IMR-90 (cell line): ENCODE data around the gene NOS2. TPM values are rescaled to one million over a fixed set of nuclear protein-coding genes. Genes with fewer than 3 reads are reported as not detected.

ENCODE experiments used
- ATAC-seq: fragments of 200-7000 bp; cut with Tn5 transposase; 2 replicates; pipeline ENCODE4 v1.9.1; 2020; ENCODE audit warnings: low read depth, mild to moderate bottlenecking, moderate library complexity
- BruUV-seq: library from RNA; stranded (reverse); fragments of 400-500 nt; replicated peaks from 2 replicates; lab custom pipeline; 2021; lab: Mats Ljungman, UMichigan
- CTCF ChIA-PET: fragments of 300-600 bp; formaldehyde crosslinking; extraction: SDS; loops from one replicate; lab custom pipeline; 2021; ENCODE audit warnings: antibody characterized with exemption; lab: Yijun Ruan, JAX
- POLR2A ChIA-PET: fragments of 300-600 bp; sonication (Branson Sonifier 250); formaldehyde crosslinking; loops from one replicate; lab custom pipeline; 2022; ENCODE audit warnings: antibody characterized with exemption; ENCODE audit not compliant: unreplicated experiment; lab: Charles Lee
- DNase-seq: peaks from one replicate; pipeline ENCODE4 v3.0.0; 2013
- H2AFZ ChIP-seq: replicated peaks from 2 replicates; pipeline ENCODE3; 2013; ENCODE audit warnings: low read length, mild to moderate bottlenecking; ENCODE audit not compliant: poor library complexity
- H2AK5ac ChIP-seq: 2 replicates; pipeline ENCODE4 v1.6.1; 2013; ENCODE audit warnings: low read depth, low read length, inconsistent platforms
- H2AK9ac ChIP-seq: replicated peaks from 2 replicates; pipeline ENCODE3; 2013; ENCODE audit warnings: mild to moderate bottlenecking, low read depth, low read length, moderate library complexity; ENCODE audit not compliant: poor library complexity
- H2BK120ac ChIP-seq: 2 replicates; pipeline ENCODE4 v1.6.1; 2013; ENCODE audit warnings: low read depth, low read length, inconsistent platforms
- H2BK15ac ChIP-seq: 3 replicates; pipeline ENCODE4 v1.6.1; 2013; ENCODE audit warnings: low read depth, low read length, inconsistent platforms
- H2BK20ac ChIP-seq: 2 replicates; pipeline ENCODE4 v1.6.1; 2013; ENCODE audit warnings: low read depth, mild to moderate bottlenecking, inconsistent platforms, low read length, moderate library complexity
- H2BK5ac ChIP-seq: 2 replicates; pipeline ENCODE4 v1.6.1; 2013; ENCODE audit warnings: mild to moderate bottlenecking, low read depth, low read length, inconsistent platforms; ENCODE audit not compliant: poor library complexity, severe bottlenecking
- H3K14ac ChIP-seq: replicated peaks from 2 replicates; pipeline ENCODE4 v1.6.1; 2013; ENCODE audit warnings: low read depth, low read length, inconsistent platforms
- H3K18ac ChIP-seq: 2 replicates; pipeline ENCODE4 v1.6.1; 2013; ENCODE audit warnings: low read depth, low read length, control low read depth
- H3K23ac ChIP-seq: 2 replicates; pipeline ENCODE4 v1.6.1; 2013; ENCODE audit warnings: low read depth, low read length, inconsistent platforms
- H3K27ac ChIP-seq: 2 replicates; pipeline ENCODE4 v1.5.1; 2013; ENCODE audit warnings: mild to moderate bottlenecking, control low read depth, low read length; ENCODE audit not compliant: insufficient read depth
- H3K27me3 ChIP-seq: 2 replicates; pipeline ENCODE4 v1.6.1; 2013; ENCODE audit warnings: low read length; ENCODE audit not compliant: control insufficient read depth, insufficient read depth
- H3K36me3 ChIP-seq: 2 replicates; pipeline ENCODE4 v1.6.1; 2013; ENCODE audit warnings: low read length, mixed read lengths; ENCODE audit not compliant: control insufficient read depth, insufficient read depth
- H3K4ac ChIP-seq: 2 replicates; pipeline ENCODE4 v1.6.1; 2013; ENCODE audit warnings: low read depth, low read length, inconsistent platforms
- H3K4me1 ChIP-seq: 2 replicates; pipeline ENCODE4 v1.6.1; 2013; ENCODE audit warnings: low read length, mixed read lengths; ENCODE audit not compliant: control insufficient read depth, insufficient read depth
- H3K4me2 ChIP-seq: 2 replicates; pipeline ENCODE4 v1.6.1; 2013; ENCODE audit warnings: low read depth, mild to moderate bottlenecking, control low read depth, low read length, moderate library complexity
- H3K4me3 ChIP-seq: 2 replicates; pipeline ENCODE4 v1.5.1; 2013; ENCODE audit warnings: low read depth, mild to moderate bottlenecking, control low read depth, low read length, moderate library complexity; ENCODE audit not compliant: insufficient read depth
- H3K56ac ChIP-seq: 2 replicates; pipeline ENCODE4 v1.6.1; 2013; ENCODE audit warnings: low read length, inconsistent platforms; ENCODE audit not compliant: insufficient read depth; ENCODE audit errors: extremely low read depth
- H3K79me1 ChIP-seq, 2 experiments: 2 replicates each; pipeline ENCODE4 v1.6.1; 2013; ENCODE audit warnings: low read length in 2 of 2, inconsistent platforms in 1 of 2, low read depth in 1 of 2
- H3K9ac ChIP-seq: 2 replicates; pipeline ENCODE4 v1.6.1; 2013; ENCODE audit warnings: low read depth, low read length, control low read depth
- H3K9me1 ChIP-seq: 2 replicates; pipeline ENCODE4 v1.6.1; 2013; ENCODE audit warnings: low read length, inconsistent platforms; ENCODE audit not compliant: insufficient read depth
- H3K9me3 ChIP-seq: 2 replicates; pipeline ENCODE4 v1.6.1; 2013; ENCODE audit warnings: low read length; ENCODE audit not compliant: control insufficient read depth, insufficient read depth
- H4K20me1 ChIP-seq: 2 replicates; pipeline ENCODE4 v1.6.1; 2013; ENCODE audit warnings: low read length, inconsistent platforms; ENCODE audit not compliant: insufficient read depth
- H4K5ac ChIP-seq: 2 replicates; pipeline ENCODE4 v1.6.1; 2013; ENCODE audit warnings: mild to moderate bottlenecking, low read depth, low read length, control low read depth
- H4K8ac ChIP-seq, 2 experiments: 2 replicates each; pipeline ENCODE4 v1.6.1; 2013; ENCODE audit warnings: low read depth in 2 of 2, low read length in 2 of 2, control low read depth in 1 of 2, inconsistent platforms in 1 of 2
- H4K91ac ChIP-seq: 2 replicates; pipeline ENCODE4 v1.6.1; 2013; ENCODE audit warnings: low read depth, low read length, inconsistent platforms; ENCODE audit not compliant: insufficient read depth
- BHLHE40 ChIP-seq: fragments of 150-350 bp; IDR thresholded peaks from 2 replicates; pipeline ENCODE4 v1.6.1; 2016; ENCODE audit warnings: mild to moderate bottlenecking, low read depth, low read length
- CEBPB ChIP-seq: IDR thresholded peaks from 2 replicates; pipeline ENCODE4 v1.6.1; 2012; ENCODE audit warnings: low read depth, low read length, improper control_type of control experiment
- CHD1 ChIP-seq: IDR thresholded peaks from 2 replicates; pipeline ENCODE4 v1.6.1; 2012; ENCODE audit warnings: low read depth, low read length, improper control_type of control experiment
- CTCF ChIP-seq: conservative IDR thresholded peaks from 2 replicates; pipeline ENCODE4 v1.5.1; 2012; ENCODE audit warnings: mild to moderate bottlenecking, low read depth, low read length, improper control_type of control experiment
- FOS ChIP-seq: fragments of 150-350 bp; IDR thresholded peaks from 2 replicates; pipeline ENCODE4 v1.6.1; 2016; ENCODE audit warnings: low read depth, low read length
- MAFK ChIP-seq: IDR thresholded peaks from 2 replicates; pipeline ENCODE4 v1.6.1; 2012; ENCODE audit warnings: low read depth, low read length, improper control_type of control experiment
- MAZ ChIP-seq: IDR thresholded peaks from 2 replicates; pipeline ENCODE4 v1.6.1; 2012; ENCODE audit warnings: low read depth, mild to moderate bottlenecking, low read length, improper control_type of control experiment, moderate library complexity, borderline replicate concordance
- MXI1 ChIP-seq: IDR thresholded peaks from 2 replicates; pipeline ENCODE4 v1.6.1; 2012; ENCODE audit warnings: low read depth, mild to moderate bottlenecking, low read length, moderate library complexity, borderline replicate concordance
- NFE2L2 ChIP-seq: fragments of 150-350 bp; IDR thresholded peaks from 2 replicates; pipeline ENCODE4 v1.6.1; 2016; ENCODE audit warnings: low read depth, mild to moderate bottlenecking, low read length
- POLR2A ChIP-seq: IDR thresholded peaks from 2 replicates; pipeline ENCODE4 v1.6.1; 2012; ENCODE audit warnings: mild to moderate bottlenecking, low read depth, low read length
- RAD21 ChIP-seq: IDR thresholded peaks from 2 replicates; pipeline ENCODE4 v1.6.1; 2012; ENCODE audit warnings: low read length, improper control_type of control experiment
- RFX5 ChIP-seq: IDR thresholded peaks from 2 replicates; pipeline ENCODE4 v1.8.0; 2012; ENCODE audit warnings: low read depth, mild to moderate bottlenecking, low read length, moderate library complexity
- SMC3 ChIP-seq: fragments of 150-350 bp; IDR thresholded peaks from 2 replicates; pipeline ENCODE4 v1.6.1; 2016; ENCODE audit warnings: low read depth, mild to moderate bottlenecking, antibody characterized with exemption, low read length, moderate library complexity
- USF2 ChIP-seq: fragments of 150-350 bp; IDR thresholded peaks from 2 replicates; pipeline ENCODE4 v1.6.1; 2017; ENCODE audit warnings: mild to moderate bottlenecking, antibody characterized with exemption, low read length, low read depth
- WGBS, 2 experiments: methylation state at CpG; one replicate each; pipeline versions ENCODE4 v1.1.5 to v1.1.7; 2013; ENCODE audit warnings: missing lambda C conversion rate in 2 of 2; ENCODE audit not compliant: insufficient read length in 1 of 2; ENCODE audit errors: extremely low coverage in 2 of 2; 5-methylcytosine and 5-hydroxymethylcytosine counted together
- dilution Hi-C: fragments of 300-500 bp; cut with HindIII; formaldehyde crosslinking; loops from one replicate; pipeline ENCODE4 v1.14.3; 2018; ENCODE audit warnings: low sequenced_read_pairs; ENCODE audit not compliant: unreplicated experiment
- in situ Hi-C: fragments of 300-500 bp; cut with MboI; formaldehyde crosslinking; loops from 3 replicates; pipeline ENCODE4 v1.14.3; 2019; ENCODE audit warnings: low sequenced_read_pairs, inconsistent platforms, mixed read lengths
- intact Hi-C: fragments of 100-400 bp; cut with micrococcal nuclease; formaldehyde crosslinking; loops from 2 replicates; pipeline ENCODE4 v1.10.0; 2022
- polyA plus RNA-seq, 3 experiments: library from polyadenylated mRNA; depleted of rRNA; stranded (reverse); fragments of >200 nt; gene quantifications; 2 replicates each; pipeline ENCODE4 v1.2.3, GENCODE V29; 2012; ENCODE audit warnings: low replicate concordance in 1 of 3
- total RNA-seq: library from RNA; depleted of rRNA; stranded (reverse); fragments of >200 nt; gene quantifications from 2 replicates; pipeline ENCODE4 v1.2.3, GENCODE V29; 2012

The NOS2 gene
- total and polyA plus RNA-seq, 2 of the 4 experiments (the other 2 are of a cell fraction), result under 0.01 TPM; not detected in 1

- TF ChIP-seq BHLHE40 (no peak), RFX5 (no peak), MAFK (no peak)
Measured at GRCh38 chr17:27805520-27806146, 5.3 kb upstream of the NOS2 start (continued).

GRCh38 chr17:27804113-27804512 is 3.8 kb upstream of the NOS2 start:
- Histone ChIP-seq H3K9me3 (no peaks in the 10 kb centered on the region), H3K9me1 (no peaks in the 10 kb centered on the region), H2BK20ac (no peak overlapping the region), H2AK9ac (no peak overlapping the region), H3K27ac (no peak overlapping the region), H4K20me1 (no peaks in the 10 kb centered on the region), H3K18ac (no peak overlapping the region), H3K4me1 (peaks cover 3% of the 10 kb centered on the region), H3K79me1 (no peaks in the 10 kb centered on the region), H3K23ac (no peak overlapping the region), H3K4ac (no peak overlapping the region), H2BK15ac (no peak overlapping the region), H2BK5ac (no peak overlapping the region), H3K4me3 (no peak overlapping the region), H2AK5ac (no peak overlapping the region), H3K56ac (no peak overlapping the region), H2AFZ (no peak overlapping the region), H4K91ac (no peak overlapping the region), H4K5ac (no peak overlapping the region), H2BK120ac (no peak overlapping the region), H3K27me3 (peaks cover 15% of the 10 kb centered on the region), H3K14ac (no peak overlapping the region), H3K36me3 (no peaks in the 10 kb centered on the region), H3K9ac (no peak overlapping the region), H3K4me2 (no peak overlapping the region), H4K8ac (no peak overlapping the region)
- no TSS peak for BruUV-seq
- ChIA-PET CTCF (interaction anchor here (0.5 to 5.7 kb wide), 5 partner anchors 14 to 444 kb away, joined by 3 to 62 read pairs (median 3); no protein-coding TSS in a partner anchor), POLR2A (no interaction called here)
- dilution Hi-C loops (no loop called here), in situ Hi-C loops (loop anchor here (10.0 kb wide), 2 partner anchors 81 to 441 kb away; no protein-coding TSS in a partner anchor), intact Hi-C loops (loop anchor here (2.0 to 10.0 kb wide), 3 partner anchors 341 to 543 kb away; no protein-coding TSS in a partner anchor)
- 29% methylated on average over 2 of the region's 10 CpGs; no CpG with 5 or more reads in 1 of the 2 experiments for WGBS, 2 experiments
- ATAC-seq (no peak), DNase-seq (no peak)
- TF ChIP-seq RFX5 (no peak), FOS (no peak), NFE2L2 (no peak), CEBPB (no peak), CHD1 (no peak), POLR2A (no peak), USF2 (no peak), BHLHE40 (no peak), MAZ (no peak), MXI1 (no peak), RAD21 (no peak), SMC3 (no peak), MAFK (no peak), CTCF (no peak)
